IMR-90 (cell line): ENCODE data around the gene SMYD2.

ENCODE experiments used
- POLR2A ChIP-seq: IDR thresholded peaks from 2 replicates; pipeline ENCODE4 v1.6.1; 2012; ENCODE audit warnings: mild to moderate bottlenecking, low read depth, low read length
- RAD21 ChIP-seq: IDR thresholded peaks from 2 replicates; pipeline ENCODE4 v1.6.1; 2012; ENCODE audit warnings: low read length, improper control_type of control experiment
- TF ChIP-seq, protein P1 (sequence below): conservative IDR thresholded peaks from 2 replicates; pipeline ENCODE4 v1.5.1; 2012; ENCODE audit warnings: mild to moderate bottlenecking, low read depth, low read length, improper control_type of control experiment
- TF ChIP-seq, protein P2 (sequence below): fragments of 150-350 bp; IDR thresholded peaks from 2 replicates; pipeline ENCODE4 v1.6.1; 2016; ENCODE audit warnings: low read depth, mild to moderate bottlenecking, low read length, moderate library complexity, borderline replicate concordance

DNA sequence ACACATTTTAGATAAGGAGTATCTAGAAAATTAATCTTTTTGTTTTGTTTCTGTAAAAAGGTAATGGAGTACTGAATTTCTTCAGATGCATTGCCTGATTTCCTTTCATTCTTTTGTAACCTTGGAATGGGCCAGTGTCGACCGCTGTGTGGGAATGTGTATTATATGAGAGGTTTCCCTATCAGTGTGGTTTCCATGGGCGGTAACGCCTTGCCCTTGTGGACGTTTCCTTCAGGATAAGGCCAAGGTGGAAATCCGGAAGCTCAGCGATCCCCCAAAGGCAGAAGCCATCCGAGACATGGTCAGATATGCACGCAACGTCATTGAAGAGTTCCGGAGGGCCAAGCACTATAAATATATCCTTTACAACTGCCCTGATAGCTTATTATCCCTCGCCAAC lies 49.8 kb downstream of the SMYD2 start:
- TF ChIP-seq, protein P1, sequence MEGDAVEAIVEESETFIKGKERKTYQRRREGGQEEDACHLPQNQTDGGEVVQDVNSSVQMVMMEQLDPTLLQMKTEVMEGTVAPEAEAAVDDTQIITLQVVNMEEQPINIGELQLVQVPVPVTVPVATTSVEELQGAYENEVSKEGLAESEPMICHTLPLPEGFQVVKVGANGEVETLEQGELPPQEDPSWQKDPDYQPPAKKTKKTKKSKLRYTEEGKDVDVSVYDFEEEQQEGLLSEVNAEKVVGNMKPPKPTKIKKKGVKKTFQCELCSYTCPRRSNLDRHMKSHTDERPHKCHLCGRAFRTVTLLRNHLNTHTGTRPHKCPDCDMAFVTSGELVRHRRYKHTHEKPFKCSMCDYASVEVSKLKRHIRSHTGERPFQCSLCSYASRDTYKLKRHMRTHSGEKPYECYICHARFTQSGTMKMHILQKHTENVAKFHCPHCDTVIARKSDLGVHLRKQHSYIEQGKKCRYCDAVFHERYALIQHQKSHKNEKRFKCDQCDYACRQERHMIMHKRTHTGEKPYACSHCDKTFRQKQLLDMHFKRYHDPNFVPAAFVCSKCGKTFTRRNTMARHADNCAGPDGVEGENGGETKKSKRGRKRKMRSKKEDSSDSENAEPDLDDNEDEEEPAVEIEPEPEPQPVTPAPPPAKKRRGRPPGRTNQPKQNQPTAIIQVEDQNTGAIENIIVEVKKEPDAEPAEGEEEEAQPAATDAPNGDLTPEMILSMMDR, result no peak
- no peak for TF ChIP-seq POLR2A
- TF ChIP-seq, protein P2, sequence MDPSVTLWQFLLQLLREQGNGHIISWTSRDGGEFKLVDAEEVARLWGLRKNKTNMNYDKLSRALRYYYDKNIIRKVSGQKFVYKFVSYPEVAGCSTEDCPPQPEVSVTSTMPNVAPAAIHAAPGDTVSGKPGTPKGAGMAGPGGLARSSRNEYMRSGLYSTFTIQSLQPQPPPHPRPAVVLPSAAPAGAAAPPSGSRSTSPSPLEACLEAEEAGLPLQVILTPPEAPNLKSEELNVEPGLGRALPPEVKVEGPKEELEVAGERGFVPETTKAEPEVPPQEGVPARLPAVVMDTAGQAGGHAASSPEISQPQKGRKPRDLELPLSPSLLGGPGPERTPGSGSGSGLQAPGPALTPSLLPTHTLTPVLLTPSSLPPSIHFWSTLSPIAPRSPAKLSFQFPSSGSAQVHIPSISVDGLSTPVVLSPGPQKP, result no peak
- TF ChIP-seq RAD21, result no peak
